Measurements from ENCODE around the gene ASH1L.
"Not testable (repeated sequence)": the region's sequence is repeated elsewhere in the genome, so short reads cannot be mapped to it uniquely, and the experiment has no call there.

Gene ASH1L

DNA sequence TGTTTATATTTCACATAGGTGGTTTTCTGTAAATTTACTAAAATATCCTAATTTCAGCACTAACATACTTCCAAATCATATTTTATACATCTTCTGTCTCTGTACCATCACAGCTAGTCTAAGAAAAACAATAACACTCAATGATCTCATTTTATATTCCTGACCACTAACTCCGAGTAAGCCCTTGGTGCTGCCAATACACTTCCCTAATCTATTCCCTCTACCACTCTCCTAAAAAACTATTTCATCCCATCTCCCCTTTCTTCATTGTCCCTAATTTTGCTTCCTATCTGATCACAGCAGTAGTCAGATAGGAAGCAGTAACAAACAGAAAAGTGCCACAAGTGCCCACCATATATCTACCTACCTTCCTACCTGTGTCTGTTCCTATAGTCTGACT, 36.2 kb downstream of the ASH1L start:
- no peak for DNase-seq (ENCODE audit: low read depth)
- TF ChIP-seq, protein P1, sequence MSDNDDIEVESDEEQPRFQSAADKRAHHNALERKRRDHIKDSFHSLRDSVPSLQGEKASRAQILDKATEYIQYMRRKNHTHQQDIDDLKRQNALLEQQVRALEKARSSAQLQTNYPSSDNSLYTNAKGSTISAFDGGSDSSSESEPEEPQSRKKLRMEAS (IDR thresholded peaks at IDR 0.05; ENCODE audit: low read depth, low read length), result no peak
- no peak for TF ChIP-seq MYC (IDR thresholded peaks at IDR 0.05; ENCODE audit: low read depth, low read length)
- no peak for TF ChIP-seq POLR2A (IDR thresholded peaks at IDR 0.05; ENCODE audit: extremely low read depth, insufficient read length)
- TF ChIP-seq, protein P2, sequence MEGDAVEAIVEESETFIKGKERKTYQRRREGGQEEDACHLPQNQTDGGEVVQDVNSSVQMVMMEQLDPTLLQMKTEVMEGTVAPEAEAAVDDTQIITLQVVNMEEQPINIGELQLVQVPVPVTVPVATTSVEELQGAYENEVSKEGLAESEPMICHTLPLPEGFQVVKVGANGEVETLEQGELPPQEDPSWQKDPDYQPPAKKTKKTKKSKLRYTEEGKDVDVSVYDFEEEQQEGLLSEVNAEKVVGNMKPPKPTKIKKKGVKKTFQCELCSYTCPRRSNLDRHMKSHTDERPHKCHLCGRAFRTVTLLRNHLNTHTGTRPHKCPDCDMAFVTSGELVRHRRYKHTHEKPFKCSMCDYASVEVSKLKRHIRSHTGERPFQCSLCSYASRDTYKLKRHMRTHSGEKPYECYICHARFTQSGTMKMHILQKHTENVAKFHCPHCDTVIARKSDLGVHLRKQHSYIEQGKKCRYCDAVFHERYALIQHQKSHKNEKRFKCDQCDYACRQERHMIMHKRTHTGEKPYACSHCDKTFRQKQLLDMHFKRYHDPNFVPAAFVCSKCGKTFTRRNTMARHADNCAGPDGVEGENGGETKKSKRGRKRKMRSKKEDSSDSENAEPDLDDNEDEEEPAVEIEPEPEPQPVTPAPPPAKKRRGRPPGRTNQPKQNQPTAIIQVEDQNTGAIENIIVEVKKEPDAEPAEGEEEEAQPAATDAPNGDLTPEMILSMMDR (IDR thresholded peaks at IDR 0.05; ENCODE audit: low read depth, low read length), result no peak
- H3K4me3 ChIP-seq (ENCODE audit: low read depth, low read length), result no peak overlapping the region

DNA sequence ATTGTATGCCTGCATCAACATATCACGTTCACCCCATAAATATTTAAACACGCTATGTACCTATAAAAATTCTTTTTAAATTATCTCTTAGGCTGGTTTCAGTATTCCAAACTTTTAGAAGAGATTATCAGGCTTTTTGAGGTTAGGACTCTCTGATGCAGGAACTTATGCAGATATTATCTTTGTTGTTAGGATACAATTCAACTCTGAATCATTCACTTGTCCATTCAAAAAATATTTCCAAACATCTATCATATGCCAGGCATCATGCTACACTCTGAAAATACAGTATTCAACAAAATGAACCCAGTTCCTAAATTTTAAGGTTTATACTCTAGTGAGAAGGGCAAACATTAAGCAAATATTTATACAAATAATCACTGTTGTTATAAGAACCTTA, 40.5 kb downstream of the ASH1L start:
- no peak for TF ChIP-seq MYC (IDR thresholded peaks at IDR 0.05; ENCODE audit: low read depth, low read length)
- TF ChIP-seq, protein P2 (IDR thresholded peaks at IDR 0.05; ENCODE audit: low read depth, low read length), result no peak
- TF ChIP-seq POLR2A (IDR thresholded peaks at IDR 0.05; ENCODE audit: extremely low read depth, insufficient read length), result no peak
- TF ChIP-seq, protein P1 (IDR thresholded peaks at IDR 0.05; ENCODE audit: low read depth, low read length), result no peak
- H3K4me3 ChIP-seq (ENCODE audit: low read depth, low read length), result no peak overlapping the region
- DNase-seq (ENCODE audit: low read depth), result no peak

DNA sequence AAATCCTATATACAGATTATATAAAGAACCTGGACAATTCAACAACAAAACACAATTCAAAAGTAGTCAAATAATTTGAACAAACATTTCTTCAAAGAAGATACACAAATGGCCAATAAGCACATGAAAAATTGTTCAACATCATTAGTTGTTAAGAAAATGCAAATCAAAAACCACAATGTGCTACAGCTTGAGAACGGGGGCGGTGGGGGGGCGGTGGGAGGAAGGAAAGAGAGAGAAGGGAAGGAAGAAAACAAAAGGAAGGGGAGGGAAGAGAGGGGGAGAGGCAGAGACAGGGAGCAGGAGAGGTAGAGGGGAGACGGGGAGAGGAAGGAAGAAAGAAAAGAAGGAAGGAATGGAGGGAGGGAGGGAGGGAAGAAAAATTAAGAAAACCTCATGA, 44.1 kb downstream of the ASH1L start:
- TF ChIP-seq POLR2A (IDR thresholded peaks at IDR 0.05; ENCODE audit: extremely low read depth, insufficient read length) (no peak), MYC (IDR thresholded peaks at IDR 0.05; ENCODE audit: low read depth, low read length) (no peak)
- TF ChIP-seq, protein P1 (IDR thresholded peaks at IDR 0.05; ENCODE audit: low read depth, low read length), result no peak
- TF ChIP-seq, protein P2 (IDR thresholded peaks at IDR 0.05; ENCODE audit: low read depth, low read length), result no peak
- no peak overlapping the region for H3K4me3 ChIP-seq (ENCODE audit: low read depth, low read length)
- no peak for DNase-seq (ENCODE audit: low read depth)

DNA sequence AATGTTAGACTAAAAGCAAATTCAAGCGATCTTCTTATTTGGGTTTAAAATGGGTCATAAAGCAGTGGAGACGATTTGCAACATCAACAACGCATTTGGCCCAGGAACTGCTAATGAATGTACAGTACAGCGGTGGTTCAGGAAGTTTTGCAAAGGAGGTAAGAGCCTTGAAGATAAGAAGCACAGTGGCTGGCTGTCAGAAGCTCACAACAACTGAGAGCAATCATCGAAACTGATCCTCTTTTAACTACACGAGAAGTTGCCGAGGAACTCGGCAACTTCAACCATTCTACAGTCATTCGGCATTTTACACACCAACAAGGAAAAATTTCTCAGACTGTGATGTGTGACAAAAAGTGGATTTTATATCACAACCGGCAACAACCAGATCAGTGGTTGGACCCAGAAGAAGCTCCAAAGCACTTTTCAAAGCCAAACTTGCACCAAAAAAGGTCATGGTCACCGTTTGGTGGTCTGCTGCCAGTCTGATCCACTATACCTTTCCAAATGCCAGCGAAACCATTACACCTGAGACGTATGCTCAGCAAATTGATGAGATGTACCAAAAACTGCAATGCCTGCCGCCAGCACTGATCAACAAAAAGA, 47.9 kb downstream of the ASH1L start:
- TF ChIP-seq MYC (IDR thresholded peaks at IDR 0.05; ENCODE audit: low read depth, low read length) (no peak), POLR2A (IDR thresholded peaks at IDR 0.05; ENCODE audit: extremely low read depth, insufficient read length) (no peak)
- TF ChIP-seq, protein P1 (IDR thresholded peaks at IDR 0.05; ENCODE audit: low read depth, low read length), result no peak
- TF ChIP-seq, protein P2 (IDR thresholded peaks at IDR 0.05; ENCODE audit: low read depth, low read length), result no peak
- no peak overlapping the region for H3K4me3 ChIP-seq (ENCODE audit: low read depth, low read length)
- no peak for DNase-seq (ENCODE audit: low read depth)

DNA sequence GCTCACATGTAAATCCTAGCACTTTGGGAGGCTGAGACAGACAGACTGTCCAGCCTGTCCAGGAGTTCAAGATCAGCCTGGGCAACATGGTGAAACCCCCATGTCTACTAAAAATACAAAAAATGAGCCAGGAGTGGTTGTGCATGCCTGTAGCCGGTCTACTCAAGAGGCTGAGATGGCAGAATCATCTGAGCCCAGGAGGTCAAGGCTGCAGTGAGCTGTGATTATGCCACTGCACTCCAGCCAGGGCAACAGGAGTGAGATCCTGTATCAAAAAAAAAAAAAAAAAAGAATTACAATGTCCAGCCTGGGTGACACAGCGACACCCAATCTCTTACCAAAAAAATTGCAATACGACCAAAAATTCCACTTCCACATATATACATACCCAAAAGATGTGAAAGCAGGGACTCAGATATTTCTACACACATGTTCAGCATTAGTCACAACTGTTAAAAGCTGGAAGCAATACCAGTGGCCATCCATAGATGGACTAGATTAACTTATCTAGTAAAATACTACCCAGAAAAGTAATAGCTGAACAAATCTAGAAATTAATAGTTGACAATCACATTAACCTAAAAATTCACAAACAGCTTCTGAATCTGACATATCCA, 49.2 kb downstream of the ASH1L start:
- DNase-seq (ENCODE audit: low read depth), result peak; percentile 15
- H3K4me3 ChIP-seq (ENCODE audit: low read depth, low read length), result no peak overlapping the region
- TF ChIP-seq, protein P1 (IDR thresholded peaks at IDR 0.05; ENCODE audit: low read depth, low read length), result no peak
- TF ChIP-seq, protein P2 (IDR thresholded peaks at IDR 0.05; ENCODE audit: low read depth, low read length), result no peak
- TF ChIP-seq MYC (IDR thresholded peaks at IDR 0.05; ENCODE audit: low read depth, low read length) (no peak), POLR2A (IDR thresholded peaks at IDR 0.05; ENCODE audit: extremely low read depth, insufficient read length) (no peak)

DNA sequence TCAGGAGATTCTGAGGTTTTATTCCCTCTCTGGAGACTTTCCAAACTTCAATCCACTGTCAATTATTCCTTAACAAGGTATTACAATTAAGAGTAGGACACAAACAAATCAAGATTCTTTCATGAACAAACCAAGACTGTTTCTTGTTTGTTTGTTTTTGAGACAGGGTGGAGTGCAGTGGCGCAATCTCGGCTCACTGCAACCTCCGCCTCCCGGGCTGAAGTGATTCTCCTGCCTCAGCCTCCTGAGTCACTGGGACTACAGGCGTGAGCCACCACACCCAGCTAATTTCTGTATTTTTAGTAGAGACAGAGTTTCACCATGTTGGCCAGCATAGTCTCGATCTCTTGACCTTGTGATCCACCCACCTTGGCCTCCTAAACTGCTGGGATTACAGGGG, 51.2 kb downstream of the ASH1L start:
- H3K4me3 ChIP-seq (ENCODE audit: low read depth, low read length); DNase-seq (ENCODE audit: low read depth): not testable (repeated sequence)
